Putamen (tissue), 1 donor: ENCODE measurements around the gene CHST15.
"Not testable (repeated sequence)": the region's sequence is repeated elsewhere in the genome, so short reads cannot be mapped to it uniquely, and the experiment has no call there.

Experiments used
- DNase-seq: peaks from one replicate; pipeline ENCODE4 v3.0.0-alpha.2; 2016; ENCODE audit warnings: low spot score

CHST15 gene

DNA sequence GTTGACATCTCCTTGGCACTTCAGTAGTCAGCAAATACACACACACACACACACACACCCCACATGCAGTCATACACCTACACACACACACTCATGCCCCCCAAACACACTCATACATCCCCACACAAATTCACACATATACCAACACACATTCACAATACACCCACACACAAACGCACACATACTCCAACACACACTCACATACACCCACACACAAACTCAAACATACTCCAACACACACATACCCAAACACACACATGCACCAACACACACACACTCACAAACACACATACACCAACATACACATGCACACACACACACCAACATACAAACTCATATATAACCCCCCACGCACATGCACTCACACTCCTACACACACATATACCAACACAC, 31.4 kb upstream of the CHST15 start:
- DNase-seq = no peak

DNA sequence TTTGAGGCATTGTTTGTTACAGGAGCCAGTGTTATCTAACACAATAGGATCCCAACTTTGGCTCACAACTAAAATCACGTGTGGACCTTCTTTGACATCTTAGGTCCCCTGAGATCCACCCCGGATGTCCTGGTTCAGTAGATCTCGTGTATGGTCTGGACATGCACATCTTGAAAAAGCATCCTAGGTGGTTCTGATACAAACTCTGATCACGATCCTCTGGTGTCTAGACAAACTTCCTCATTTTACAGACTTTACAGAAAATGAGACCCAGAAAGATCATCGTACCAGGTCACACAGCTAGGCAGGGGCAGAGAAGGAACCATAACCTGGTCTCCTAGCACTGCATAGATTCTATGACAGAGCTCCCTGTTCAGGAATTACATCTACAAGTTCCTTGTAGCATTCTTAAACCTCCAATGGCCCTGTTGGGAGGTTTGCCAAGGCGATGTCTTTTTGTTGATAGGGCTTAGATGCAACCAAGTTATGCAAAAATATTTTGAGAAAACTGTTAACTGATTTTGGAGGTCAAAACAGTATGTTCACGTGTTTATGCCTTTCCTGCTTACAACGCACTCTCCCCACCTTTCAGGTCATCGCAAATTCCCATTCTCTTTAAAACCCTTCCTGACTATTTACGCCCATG, 30.8 kb upstream of the CHST15 start:
- DNase-seq = no peak

DNA sequence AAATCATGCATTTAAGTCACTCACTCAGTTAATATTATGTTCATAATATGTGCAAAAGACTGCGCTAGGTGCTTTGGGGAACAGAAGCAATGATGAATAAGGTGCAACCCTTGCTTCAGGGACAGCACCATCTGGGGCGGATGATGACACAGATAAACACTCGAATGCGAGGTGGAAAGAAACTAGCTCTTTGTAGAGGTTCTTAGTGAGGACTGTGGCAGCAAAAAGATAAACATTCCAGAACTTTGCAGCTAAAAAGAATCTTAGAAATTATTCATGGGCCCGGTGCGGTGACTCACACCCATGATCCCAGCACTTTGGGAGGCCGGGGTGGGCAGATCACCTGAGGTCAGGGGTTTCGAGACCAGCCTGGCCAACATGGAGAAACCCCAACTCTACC, 29.8 kb upstream of the CHST15 start:
- no peak for DNase-seq

DNA sequence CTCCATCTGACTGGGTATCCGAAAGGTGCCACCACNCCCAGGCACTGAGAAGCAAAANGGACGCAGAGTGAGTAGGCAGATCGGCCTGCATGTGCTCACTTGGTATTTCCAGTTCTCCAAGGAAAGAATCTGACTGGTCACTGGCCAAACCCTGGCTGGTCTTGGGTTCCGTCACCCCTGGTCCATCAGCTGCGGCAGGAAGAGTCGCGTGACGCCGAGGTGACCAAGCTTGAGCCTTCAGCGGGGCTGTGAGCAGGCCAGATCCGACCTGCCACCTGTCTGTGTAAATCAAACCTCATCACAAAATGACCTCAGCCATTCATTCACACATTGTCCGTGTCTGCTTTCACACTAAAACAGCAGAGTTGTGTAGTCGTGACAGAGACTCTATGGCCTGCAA, 28.8 kb upstream of the CHST15 start:
- no peak for DNase-seq

DNA sequence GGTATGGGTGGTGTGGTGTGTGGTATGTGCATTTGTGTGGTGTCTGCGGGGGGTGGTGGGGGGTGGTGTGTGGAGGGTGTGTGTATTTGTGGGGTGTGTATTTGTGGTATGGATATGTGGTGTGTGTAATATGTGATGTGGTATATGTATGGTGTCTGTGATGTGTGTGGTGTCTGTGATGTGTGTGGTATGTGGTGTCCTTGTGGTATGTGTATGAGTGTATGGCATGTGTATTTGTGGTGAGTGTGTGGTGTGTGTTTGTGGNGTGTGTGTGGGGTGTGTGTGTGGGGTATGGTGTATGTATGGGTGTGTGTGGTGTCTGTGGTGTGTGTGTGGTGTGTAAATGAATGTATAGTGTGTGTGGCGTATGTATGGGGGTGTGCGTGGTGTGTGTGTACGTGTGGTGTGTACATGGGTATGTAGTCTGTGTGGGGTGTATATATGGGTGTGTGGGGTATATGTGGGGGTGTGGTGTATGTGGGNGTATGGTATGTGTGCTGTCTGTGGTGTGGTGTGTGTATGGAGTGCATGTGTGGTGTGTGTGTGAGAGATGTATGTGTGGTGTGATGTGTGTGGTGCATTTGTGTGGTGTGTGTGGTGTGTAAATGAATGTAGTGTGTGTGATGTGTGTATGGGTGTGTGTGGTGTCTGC, 27.1 kb upstream of the CHST15 start:
- no peak for DNase-seq

DNA sequence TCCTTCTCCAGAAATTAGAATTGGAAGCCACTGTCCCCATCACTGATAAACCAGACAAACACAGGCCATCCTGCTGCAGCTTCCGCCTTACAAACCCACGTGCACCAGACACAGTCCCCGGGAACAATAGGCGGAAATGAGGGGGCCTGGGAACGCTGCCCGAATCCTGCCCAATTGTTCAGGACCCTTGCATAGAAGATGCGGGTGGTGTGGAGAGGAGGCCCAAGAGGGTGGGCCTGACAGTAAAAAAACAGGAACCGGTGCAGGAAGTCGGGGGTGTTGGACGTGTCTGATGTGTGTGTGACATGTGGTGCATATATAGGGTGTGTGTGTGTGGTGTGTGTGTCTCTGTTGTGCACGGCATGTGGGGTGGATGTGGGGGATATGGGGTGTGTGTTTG, 26.5 kb upstream of the CHST15 start:
- peak; percentile 12 for DNase-seq

DNA sequence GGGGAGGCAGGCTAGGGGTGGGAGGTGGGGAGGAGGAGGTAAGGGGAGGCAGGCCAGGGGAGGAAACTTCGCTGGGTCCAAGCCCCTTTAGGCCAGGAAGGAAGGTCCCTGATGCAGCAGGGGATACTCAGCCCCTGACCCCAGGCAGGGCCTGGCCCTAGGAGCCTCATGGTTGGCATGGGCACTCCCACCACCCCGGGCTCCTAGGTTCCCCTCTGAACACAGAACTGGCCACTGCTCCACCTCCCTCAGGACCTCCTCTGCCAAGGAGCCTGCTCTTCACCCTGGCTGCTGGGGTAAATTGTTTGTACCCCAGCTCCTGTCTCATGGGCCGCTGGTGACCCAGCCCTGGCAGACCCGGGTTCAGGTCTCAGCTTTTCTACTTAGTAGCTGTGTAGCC, 25.8 kb upstream of the CHST15 start:
- DNase-seq = no peak

DNA sequence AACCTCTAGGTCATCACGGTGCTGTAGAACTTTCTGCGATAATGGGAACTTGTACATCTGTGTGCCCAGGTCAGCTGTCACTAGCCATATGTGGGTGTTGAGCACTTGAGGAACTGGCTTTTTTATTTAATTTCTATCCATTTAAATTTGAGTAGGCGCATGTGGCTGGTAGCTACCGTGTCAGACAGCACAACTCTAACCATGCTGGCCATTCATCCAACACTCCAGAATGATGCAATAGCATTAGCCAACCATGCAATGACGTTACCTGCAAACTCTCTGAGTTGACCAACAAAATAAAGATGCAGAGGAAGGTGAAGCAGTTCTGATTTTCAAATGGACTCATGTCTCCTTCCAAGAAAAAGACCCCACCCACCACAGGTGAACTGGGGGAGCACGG, 24.4 kb upstream of the CHST15 start:
- no peak for DNase-seq

DNA sequence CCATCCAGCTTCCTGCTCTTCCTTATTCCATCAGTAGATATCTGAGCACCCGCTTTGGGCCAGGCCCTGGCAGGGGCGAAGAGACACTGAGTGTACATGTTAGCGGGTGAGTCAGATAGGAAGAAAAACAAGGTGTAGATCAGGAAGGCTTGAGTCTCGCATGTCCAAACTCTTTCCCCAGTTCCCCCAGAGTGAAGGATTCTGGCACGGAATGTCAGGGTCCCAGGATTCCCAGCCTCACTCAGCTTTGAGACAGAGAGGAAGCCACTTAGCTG, 24.1 kb upstream of the CHST15 start:
- no peak for DNase-seq

DNA sequence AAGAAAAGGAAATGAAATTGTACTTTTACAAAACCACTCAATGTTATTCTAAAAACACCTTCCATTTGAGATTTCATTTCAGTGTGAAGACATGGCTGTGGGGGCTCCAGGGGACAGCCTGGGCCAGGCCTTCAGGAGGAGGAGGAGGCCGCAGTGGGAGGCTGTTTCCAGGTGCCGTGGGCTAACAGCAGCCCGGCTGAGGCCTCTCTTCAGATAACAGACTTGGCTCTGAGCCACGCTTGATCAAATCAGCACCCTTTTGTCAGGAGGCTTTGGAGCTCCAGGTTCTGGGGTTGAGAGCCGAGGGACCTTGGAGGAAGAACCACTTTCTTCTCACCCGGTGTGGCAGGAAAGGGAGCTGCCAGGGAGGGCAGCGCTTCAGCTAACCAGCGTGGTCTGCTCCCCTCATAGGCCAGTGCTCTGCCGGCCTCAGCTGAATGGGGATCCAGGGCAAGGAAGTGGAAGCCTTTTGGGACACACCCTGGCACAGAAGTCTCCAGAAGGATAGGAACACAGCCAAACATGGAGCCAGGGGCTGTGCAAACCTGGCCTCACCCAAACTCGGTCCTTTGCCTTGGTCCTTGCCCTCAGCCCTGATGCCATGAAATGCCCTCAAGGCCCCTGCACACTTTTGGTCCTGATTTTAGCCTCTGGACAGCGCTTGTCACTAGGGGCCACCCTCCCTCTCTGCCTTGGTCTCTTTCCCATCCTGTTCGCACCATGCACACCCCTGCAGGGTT, 23.5 kb upstream of the CHST15 start:
- no peak for DNase-seq

DNA sequence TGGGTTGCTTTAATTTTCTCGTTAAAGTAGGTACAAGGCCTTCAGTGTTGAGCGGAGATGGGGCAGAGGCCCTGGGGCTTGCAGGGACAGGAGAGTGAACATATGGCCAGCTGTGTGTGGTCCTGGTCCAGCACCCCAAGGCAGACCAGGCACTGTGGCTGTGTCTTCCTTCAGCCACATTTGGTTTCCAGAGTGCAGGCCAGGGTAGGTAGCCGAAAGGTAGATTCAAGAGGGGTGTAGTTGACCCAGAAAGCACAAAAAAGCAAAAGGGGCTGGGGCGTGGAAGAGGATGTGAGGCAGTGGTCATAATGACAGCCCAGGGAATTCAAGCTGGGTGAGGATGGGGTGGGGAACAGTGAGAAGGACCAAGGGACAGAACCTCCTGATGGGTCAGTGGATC, 21.3 kb upstream of the CHST15 start:
- no peak for DNase-seq

DNA sequence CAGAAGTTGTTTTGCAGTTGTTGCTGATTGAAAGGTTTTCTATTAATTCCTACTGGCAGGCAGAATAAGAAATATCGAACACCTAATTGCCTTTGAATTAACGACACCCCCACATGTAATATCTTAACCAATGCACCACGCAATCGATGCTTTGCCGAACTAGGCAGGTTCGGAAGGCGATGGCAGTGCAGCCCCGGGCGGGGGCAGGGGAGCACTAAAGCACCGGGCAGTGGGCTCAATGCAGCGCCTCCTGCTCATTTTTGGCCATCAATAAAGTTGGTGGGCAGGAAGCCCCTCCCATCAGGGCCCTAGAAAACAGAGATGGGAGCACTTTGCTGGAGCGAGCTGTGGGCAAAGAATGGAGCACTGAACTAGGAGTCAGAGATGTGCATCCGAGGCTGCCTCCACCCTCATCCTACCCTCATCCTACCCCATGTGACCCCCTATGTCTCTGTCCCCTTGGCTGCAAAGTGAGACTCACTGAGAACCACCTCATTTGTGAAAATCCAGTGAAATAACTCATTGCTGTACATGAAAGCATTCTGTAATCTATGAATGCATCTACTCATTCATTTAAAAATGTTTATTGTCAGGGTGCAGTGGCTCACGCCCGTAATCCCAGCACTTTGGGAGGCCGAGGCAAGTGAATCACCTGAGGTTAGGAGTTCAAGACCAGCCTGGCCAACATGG, 19.6 kb upstream of the CHST15 start:
- DNase-seq = no peak

DNA sequence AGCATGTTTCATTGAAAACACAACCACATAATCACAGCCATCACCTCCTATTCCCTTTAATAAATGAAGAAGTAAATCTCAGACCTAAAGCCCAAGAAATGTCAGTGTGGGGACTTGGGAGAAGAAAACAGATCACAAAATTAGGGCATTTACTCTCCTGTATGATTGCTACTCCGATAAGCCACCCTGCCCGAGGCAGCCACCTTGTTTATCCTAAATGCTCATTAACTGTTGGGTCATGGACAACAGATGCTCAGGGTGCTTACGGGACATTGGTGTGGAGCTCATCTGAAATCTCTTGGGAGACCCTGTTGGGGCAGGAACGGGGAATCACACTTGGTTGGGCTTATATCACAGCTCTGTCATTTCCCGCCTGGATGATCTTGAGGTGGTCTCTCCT, 17.5 kb upstream of the CHST15 start:
- DNase-seq = no peak

DNA sequence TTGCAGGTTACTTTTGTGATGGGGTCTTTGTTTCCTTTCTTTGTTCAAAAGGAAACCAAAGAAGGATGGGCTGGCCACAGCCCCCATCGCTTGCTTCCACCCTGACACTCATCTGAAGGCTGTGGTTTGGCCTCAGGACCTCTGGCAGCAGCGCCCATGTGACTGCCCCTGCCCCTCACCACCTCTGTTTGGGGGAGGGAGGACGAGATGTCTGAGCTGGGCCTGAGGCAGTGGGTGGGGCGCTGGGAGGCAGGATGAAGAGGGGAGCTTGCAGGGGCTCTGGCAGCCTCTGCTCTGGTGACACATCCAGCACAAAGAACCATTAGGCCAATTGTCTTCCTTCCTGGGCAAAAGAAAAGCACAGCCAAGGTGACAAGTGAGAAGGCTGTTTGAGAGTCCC, 15.9 kb upstream of the CHST15 start:
- no peak for DNase-seq

DNA sequence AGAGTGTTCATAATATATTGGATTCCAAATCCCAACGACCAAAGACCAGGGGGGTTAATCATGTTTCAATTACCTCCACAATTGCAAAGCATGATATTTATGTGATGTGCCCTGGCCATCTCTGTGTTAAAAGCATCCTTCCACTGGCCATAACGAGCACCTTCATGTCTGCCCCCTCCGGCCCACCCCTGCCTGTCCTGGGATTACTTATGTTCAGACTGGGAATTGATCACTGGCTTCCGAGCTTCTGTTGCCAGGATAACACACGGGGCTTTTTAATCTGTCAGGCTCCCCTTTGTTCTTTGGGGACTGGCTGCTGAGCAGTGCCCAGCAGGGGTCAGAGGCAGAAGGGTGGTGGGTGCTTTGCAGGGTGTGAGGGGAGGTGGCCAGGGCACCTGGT, 13.7 kb upstream of the CHST15 start:
- no peak for DNase-seq

DNA sequence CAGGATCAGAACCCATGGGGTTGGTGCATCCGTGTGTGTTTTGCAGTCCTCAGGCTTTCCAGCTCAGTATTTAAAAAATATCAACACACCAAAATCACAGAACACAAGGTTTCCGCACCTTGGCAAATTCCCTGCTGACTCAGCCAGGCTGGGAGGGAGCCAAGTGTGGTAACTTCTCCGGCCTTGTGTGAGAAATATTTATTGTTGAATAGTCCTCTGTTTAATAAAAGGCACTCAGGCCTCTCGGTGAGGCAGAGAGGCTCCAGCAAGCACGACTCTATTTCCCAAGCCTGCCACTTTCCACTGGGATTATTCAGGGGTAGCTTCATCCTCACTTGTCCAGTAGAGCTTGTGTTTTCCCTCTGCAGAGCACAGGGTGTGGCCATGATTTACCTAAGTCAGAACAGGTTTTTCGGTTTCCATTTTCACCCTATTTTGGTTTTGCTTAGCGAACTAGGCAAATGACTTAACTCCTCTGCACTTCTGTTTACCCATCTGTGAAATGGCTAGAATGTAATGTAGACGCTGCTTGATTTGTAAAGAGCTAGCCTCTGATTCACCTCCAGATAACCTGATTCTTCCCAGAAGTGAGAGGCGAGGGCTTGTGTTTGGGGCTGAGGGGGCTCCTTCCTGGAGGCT, 13.0 kb upstream of the CHST15 start:
- no peak for DNase-seq

DNA sequence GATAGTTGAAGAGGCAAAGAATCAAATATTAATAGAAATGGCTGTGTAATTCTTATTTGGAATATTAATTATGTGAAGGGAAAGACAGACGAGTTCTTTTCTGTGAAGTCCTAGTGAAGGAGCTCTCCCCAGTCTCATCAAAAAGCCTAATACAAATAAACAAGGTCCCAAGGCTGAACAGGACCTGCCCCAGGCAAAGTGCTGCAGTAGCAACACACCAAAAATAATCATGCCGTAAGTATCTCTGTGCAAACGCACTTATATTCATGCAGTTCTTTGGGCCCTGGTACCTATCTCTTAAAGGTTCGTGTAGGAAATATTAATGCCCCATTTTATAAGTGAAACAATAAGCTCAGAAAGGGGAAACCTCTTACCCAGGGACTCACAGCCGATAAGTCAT, 12.2 kb upstream of the CHST15 start:
- no peak for DNase-seq

DNA sequence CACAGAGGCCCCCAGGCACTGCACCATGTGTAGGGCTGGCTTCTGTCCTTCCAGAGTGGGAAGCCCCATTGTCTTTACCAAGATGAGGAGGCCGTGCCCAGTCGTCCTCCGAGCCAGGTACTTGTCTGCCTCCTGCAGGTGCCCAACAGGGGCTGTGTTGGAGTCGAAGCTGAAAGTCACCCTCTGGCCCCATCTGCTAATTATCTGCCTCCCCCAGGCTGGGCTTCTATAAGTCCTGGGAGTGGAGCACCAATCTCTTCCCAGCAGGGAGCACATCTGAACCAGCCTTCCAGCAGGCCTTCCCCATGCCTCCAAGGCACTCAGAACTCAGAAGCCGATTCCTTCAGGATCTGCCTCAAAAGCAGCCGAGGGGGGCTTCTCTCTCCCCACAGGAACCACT, 11.6 kb upstream of the CHST15 start:
- no peak for DNase-seq

DNA sequence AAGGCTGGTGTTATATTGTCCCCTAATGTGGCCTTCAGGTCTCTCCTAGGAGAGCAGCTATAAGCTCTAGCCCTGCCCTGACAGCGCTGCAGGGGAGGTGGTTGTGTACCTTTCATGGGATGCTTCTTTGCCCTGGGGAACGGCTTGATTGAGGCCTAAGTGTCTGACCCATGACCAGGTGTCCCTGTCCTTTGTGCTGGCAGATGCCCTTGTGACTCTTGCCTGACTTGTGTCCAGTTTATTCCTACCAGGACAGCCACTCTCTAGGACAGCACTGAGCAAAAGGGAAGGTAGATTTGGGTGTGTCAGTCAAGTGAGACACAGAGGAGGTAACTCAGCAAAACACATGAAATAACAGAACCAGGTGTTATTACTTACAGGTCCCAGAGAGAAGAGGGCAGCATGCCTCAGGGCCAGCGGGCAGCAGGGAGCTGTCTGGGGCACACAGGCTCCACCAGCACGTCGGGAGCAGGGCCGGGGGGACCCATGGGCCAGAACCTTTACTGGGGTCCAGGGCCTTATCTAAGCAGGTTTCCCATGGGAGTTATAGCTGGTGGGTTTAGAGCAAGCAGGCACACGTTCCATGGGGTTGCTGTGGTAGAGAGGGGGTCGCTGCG, 10.7 kb upstream of the CHST15 start:
- DNase-seq = no peak

DNA sequence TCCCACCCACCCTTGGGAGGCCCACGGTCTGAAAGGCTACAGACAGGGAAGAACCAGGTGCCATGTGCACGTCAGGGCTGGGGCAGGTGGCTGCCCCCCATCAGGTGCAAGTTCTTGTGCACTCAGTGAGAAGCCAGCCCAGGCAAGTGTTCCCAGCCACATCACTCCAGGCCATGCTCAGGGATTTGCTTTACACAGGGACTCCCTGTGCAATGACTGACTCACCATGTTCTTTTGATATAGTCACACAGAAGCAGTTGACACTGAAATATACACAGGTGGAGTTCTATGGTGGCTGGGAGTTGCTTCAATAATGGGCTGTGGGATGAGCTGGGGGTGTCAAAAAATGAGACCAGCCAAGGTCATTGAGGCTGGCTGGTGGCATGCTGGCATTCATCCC, 8.0 kb upstream of the CHST15 start:
- no peak for DNase-seq

DNA sequence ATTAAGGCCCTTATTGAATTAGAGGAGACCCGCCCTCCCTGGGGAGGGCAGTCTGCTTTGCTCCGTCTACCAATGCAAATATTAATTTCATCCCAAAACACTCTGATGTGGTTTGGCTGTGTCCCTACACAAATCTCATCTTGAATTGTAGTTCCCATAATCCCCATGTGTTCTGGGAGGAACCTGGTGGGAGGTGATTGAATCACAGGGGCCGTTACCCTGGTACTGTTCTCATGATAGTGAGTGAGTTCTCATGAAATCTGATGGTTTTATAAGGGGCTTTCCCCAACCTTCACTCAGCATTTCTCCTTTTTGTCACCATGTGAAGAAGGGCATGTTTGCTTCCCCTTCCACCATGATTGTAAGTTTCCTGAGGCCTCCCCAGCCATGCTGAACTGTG, 7.3 kb upstream of the CHST15 start:
- DNase-seq = not testable (repeated sequence)

DNA sequence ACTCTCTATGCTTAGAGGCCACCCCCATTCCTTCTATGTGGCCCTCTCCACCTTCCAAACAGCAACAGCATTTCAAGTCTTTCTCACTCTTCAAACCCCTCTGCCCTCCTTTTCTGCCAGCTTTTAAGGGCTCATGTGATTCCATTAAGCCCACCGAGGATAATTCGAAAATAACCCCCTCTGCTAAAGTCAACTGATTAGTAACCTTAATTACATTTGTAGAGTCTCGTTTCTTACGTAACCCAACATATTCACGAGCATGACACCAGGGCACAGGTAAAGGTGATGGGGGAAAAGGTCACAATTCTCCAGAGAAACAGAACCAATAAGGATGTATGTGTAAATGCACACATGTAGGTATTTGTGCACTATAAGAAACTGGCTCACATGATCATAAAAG, 6.7 kb upstream of the CHST15 start:
- DNase-seq = no peak
